Parathyroid adenoma (tissue), 2 donors: ENCODE results near the gene SELENOH.

Experiments
- H2AFZ ChIP-seq: fragments of 300-600 bp; sonication (generic); one replicate; pipeline ENCODE4 v1.7.0; 2017; ENCODE audit warnings: antibody characterized with exemption, mild to moderate bottlenecking
- H3K27ac ChIP-seq: fragments of 300-600 bp; sonication (generic); one replicate; pipeline ENCODE4 v1.7.0; 2017
- H3K27me3 ChIP-seq: fragments of 300-600 bp; sonication (generic); one replicate; pipeline ENCODE4 v1.7.0; 2017; ENCODE audit warnings: low read length; ENCODE audit not compliant: control insufficient read depth, insufficient read depth
- H3K36me3 ChIP-seq: fragments of 300-600 bp; sonication (generic); one replicate; pipeline ENCODE4 v1.7.0; 2017; ENCODE audit warnings: low read length; ENCODE audit not compliant: control insufficient read depth, insufficient read depth
- H3K4me1 ChIP-seq: fragments of 300-600 bp; sonication (generic); one replicate; pipeline ENCODE4 v1.7.0; 2017; ENCODE audit warnings: control low read depth
- H3K4me2 ChIP-seq: fragments of 300-600 bp; sonication (generic); one replicate; pipeline ENCODE4 v1.7.0; 2017; ENCODE audit warnings: low read length
- H3K4me3 ChIP-seq: fragments of 300-600 bp; sonication (generic); one replicate; pipeline ENCODE4 v1.7.0; 2017; ENCODE audit warnings: low read depth, low read length
- H3K79me2 ChIP-seq: fragments of 300-600 bp; sonication (generic); one replicate; pipeline ENCODE4 v1.7.0; 2017; ENCODE audit warnings: control low read depth
- H3K9ac ChIP-seq: fragments of 300-600 bp; sonication (generic); one replicate; pipeline ENCODE4 v1.7.0; 2017; ENCODE audit warnings: mild to moderate bottlenecking
- H3K9me3 ChIP-seq: fragments of 300-600 bp; sonication (generic); one replicate; pipeline ENCODE4 v1.7.0; 2017; ENCODE audit warnings: low read length; ENCODE audit not compliant: control insufficient read depth
- CTCF ChIP-seq: fragments of 300-600 bp; sonication (generic); IDR thresholded peaks from one replicate; pipeline ENCODE4 v1.7.0; 2017; ENCODE audit warnings: antibody characterized with exemption, mild to moderate bottlenecking
- donor health status: primary hyperparathyroidism.

Gene SELENOH

DNA sequence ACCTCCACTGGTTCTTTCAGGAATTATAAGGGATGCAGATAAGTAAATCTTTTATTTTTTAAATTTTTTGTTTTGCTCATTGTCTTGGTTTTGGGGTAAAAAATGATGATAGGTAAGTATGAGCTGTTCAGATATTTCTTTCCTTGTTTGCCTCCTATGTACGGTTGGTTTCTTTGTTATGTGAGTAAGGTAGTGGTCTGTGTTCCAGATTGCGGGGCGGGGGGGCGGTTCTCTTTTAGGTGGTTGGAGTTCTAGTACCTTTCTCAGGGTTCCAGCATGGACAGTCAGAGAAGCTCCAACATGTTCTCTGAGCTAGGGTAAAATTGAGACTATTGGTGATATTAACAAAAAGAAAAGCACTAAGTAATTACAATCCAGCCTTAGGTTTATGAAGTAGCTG lies 22.7 kb downstream of the SELENOH start:
- no peak overlapping the region for H2AFZ ChIP-seq
- H3K9ac ChIP-seq = no peak overlapping the region
- no peaks in the 10 kb centered on the region for H3K9me3 ChIP-seq
- peaks cover 31% of the 10 kb centered on the region for H3K79me2 ChIP-seq
- no peaks in the 10 kb centered on the region for H3K27me3 ChIP-seq
- no peaks in the 10 kb centered on the region for H3K36me3 ChIP-seq
- H3K27ac ChIP-seq = peak overlapping the region; percentile 97
- TF ChIP-seq CTCF = no peak
- H3K4me2 ChIP-seq = peak overlapping the region; percentile 66
- H3K4me1 ChIP-seq = peaks cover 9% of the 10 kb centered on the region
- peak overlapping the region; percentile 95 for H3K4me3 ChIP-seq

GRCh38 chr11:57764566-57764965 lies 23.3 kb downstream of the SELENOH start:
- no peak for TF ChIP-seq CTCF
- Histone ChIP-seq H3K36me3 (no peaks in the 10 kb centered on the region), H3K4me1 (peaks cover 9% of the 10 kb centered on the region), H2AFZ (no peak overlapping the region), H3K27ac (peak overlapping the region; percentile 97), H3K9ac (no peak overlapping the region), H3K9me3 (no peaks in the 10 kb centered on the region), H3K4me2 (peak overlapping the region; percentile 66), H3K27me3 (no peaks in the 10 kb centered on the region), H3K79me2 (peaks cover 37% of the 10 kb centered on the region), H3K4me3 (peak overlapping the region; percentile 95)

DNA sequence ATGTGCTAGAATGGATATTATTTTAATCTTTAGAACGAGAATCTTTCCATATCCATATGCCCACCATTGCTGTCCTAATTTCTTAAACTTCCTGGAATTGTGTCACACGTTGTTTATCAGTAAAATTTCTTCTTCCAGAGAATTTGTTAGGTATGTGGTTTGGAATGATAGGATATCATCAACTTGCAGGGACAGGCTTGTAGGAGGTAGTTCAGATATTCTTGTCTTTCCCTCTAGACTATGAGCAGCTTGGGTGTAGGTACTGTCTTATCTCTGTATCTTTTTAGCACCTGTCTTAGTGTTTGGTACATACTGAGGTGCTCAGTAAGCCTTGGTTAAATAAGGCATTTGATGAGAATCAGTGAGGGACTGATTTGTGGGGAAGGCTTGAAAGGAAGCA lies 23.7 kb downstream of the SELENOH start:
- no peaks in the 10 kb centered on the region for H3K36me3 ChIP-seq
- TF ChIP-seq CTCF = no peak
- H3K27me3 ChIP-seq = no peaks in the 10 kb centered on the region
- H3K4me1 ChIP-seq = peaks cover 9% of the 10 kb centered on the region
- H3K79me2 ChIP-seq = peaks cover 38% of the 10 kb centered on the region
- H3K4me2 ChIP-seq = peak overlapping the region; percentile 66
- no peaks in the 10 kb centered on the region for H3K9me3 ChIP-seq
- no peak overlapping the region for H2AFZ ChIP-seq
- peak overlapping the region; percentile 95 for H3K4me3 ChIP-seq
- peak overlapping the region; percentile 97 for H3K27ac ChIP-seq
- no peak overlapping the region for H3K9ac ChIP-seq

DNA sequence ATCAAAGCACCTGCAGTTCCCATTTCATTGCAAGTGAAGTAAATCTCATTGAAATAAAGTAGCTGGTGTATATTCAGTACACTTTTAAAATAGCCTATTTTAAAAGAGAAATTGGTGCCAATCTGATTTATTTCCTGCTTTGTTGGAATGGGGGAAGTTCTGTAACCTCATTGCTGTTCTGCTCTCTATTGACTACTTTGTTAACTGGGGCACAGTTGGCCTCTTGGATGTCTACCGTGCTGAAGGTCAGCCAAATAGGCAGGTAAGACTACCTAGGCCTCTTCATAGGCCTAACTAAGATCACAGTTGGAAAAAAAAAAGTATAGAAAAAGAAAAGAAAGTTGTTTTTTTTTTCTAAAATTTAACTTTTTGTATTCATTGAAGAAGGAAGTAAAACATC lies 29.5 kb downstream of the SELENOH start:
- no peak for TF ChIP-seq CTCF
- Histone ChIP-seq H3K4me1 (peaks cover 6% of the 10 kb centered on the region), H3K27ac (no peak overlapping the region), H3K79me2 (peaks cover 45% of the 10 kb centered on the region), H3K4me3 (no peak overlapping the region), H3K9me3 (no peaks in the 10 kb centered on the region), H2AFZ (no peak overlapping the region), H3K4me2 (no peak overlapping the region), H3K36me3 (no peaks in the 10 kb centered on the region), H3K9ac (no peak overlapping the region), H3K27me3 (no peaks in the 10 kb centered on the region)

DNA sequence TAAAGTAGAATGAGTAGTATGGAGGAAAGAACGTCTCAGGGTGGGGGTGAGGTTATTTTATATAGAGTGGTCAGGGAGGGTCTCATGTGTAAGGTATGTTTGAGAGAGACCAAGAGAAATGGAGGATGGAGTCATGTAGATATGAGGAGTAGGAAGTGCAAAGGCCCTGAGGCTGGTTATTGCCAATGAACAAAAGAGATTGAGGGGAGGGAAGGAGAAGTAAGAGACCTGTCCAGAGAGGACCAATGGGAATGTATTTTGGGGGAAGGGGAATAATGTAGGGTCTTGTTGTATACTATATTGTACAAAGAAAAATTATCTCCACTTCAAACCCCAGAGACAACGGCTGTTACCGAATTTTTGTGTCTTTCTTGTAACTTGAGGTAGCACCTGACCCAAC lies 30.1 kb downstream of the SELENOH start:
- H3K4me3 ChIP-seq = no peak overlapping the region
- H3K4me1 ChIP-seq = peaks cover 10% of the 10 kb centered on the region
- H3K79me2 ChIP-seq = peaks cover 45% of the 10 kb centered on the region
- no peak for TF ChIP-seq CTCF
- no peak overlapping the region for H2AFZ ChIP-seq
- H3K9ac ChIP-seq = no peak overlapping the region
- no peak overlapping the region for H3K27ac ChIP-seq
- H3K36me3 ChIP-seq = no peaks in the 10 kb centered on the region
- H3K4me2 ChIP-seq = no peak overlapping the region
- no peaks in the 10 kb centered on the region for H3K27me3 ChIP-seq
- H3K9me3 ChIP-seq = no peaks in the 10 kb centered on the region
